Inferior parietal cortex (tissue), 1 donor: ENCODE measurements around the gene PHAF1.
"Not testable (repeated sequence)": the region's sequence is repeated elsewhere in the genome, so short reads cannot be mapped to it uniquely, and the experiment has no call there.

Experiments
- DNase-seq: peaks from one replicate; pipeline ENCODE4 v3.0.0-alpha.2; 2016; ENCODE audit errors: extremely low spot score

The PHAF1 gene

DNA sequence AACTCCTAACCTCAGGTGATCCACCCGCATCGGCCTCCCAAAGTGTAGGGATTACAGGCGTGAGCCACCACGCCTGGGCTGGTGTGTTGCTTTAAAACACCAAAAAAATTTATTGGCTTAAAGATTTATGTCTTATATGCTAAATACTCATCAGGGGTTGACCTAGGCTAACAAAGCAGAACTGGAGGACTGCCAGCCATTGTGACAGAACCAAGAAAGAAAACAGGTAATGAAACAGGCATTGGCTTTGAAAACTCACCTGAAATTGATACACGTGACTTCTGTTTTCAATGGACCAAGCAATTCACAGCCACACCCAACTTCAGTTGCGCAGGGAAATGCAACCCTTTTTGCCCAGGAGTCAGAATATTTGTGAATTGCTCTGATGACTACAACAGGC is 4.9 kb upstream of the PHAF1 start:
- no peak for DNase-seq

DNA sequence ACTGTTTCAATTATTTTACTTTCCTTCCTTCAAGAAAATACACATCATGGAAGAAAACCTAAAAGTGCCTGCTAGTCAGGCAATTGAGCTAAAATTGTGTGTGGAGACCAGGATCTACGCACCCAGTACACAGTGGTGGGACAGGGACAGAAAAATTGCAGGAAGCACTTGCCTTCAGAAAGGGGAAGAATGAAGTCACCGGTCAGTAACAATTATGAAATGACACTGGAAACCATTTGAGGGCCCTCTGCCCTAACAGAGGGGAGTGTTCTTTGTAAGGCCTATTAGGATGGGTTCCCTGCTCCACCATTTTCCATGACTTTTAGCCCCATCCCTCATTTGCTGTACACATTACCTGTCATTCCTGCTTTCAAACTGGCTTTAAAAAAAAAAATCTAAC is 4.5 kb upstream of the PHAF1 start:
- DNase-seq = no peak

DNA sequence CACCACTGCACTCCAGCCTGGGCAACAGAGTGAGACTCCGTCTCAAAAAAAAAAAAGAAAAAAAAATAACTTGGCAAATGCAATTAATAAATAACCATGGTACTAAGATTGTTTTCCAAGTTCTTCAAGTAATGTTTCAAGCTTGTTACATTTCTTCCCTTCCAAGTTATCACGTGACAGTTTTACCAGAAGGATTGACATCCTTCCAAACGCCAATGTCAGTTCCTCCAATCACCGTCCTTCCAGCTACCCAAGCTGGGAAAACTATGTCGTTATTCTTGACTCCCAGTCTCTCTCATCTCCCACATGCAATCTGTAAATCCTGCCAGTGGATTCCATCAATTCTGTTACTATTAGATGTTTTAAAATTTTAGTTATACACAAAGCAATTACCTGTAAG is 3.9 kb upstream of the PHAF1 start:
- DNase-seq = no peak

DNA sequence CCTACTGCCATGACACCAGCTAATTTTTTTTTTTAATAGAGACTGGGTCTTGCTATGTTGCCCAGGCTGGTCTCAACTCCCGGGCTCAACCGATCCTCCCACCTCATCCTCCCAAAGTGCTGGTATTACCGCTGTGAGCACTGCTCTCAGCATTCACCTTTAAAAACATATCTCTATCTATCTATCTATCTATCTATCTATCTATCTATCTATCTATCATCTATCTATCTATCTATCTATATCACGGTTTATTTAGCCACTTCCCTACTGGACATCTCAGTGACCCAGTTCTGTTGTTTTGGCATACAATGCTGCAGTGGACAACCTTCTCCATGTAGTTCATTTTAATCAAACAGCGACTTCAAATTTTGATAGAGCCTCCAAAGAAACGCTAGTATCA is 1.3 kb upstream of the PHAF1 start:
- DNase-seq = no peak

DNA sequence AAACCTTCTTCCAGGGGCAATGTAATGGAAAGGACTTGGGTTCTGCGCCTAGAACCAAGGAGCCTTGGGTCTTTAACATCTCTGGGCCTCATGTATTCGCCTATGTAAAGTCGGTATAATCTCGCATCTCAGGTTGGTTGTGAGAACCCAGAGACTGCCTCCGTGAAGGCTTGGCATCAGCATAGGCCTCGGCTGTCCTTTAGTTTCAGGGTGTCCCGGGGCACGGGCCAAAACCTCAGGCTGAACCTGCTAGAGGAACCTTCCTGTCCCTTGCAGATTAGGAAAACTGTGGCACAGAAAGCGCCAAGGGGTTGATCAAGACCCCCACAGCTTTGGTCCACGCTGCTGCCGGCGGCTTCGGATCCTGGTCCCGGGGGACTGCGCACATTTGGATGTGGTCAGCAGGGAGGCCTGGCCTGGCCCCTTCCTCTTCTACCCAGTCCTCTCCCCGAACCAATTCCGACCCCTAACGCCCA is 772 bp upstream of the PHAF1 start:
- no peak for DNase-seq

DNA sequence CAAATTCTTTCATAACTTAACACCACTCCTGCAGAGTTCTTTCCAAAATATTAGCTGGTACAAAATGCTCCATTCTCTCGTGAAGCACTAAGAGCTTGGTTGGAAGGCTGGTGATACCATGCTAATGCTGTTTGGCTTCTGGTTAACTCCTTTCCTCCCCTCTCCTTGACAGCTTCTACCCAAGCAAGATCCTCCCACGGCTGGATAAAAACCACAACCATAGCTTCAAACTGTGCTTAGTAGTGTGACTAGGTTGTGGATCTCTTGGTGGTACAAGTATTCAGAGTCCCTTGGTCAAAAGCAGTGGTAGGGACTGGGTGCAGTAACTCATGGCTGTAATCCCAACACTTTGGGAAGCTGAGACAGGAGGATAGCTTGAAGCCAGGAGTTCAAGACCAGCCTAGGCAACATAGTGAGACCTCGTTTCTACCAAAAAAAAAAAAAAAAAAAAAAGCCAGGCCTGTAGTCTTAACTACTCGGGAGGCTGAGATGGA is 2.3 kb downstream of the PHAF1 start:
- no peak for DNase-seq

DNA sequence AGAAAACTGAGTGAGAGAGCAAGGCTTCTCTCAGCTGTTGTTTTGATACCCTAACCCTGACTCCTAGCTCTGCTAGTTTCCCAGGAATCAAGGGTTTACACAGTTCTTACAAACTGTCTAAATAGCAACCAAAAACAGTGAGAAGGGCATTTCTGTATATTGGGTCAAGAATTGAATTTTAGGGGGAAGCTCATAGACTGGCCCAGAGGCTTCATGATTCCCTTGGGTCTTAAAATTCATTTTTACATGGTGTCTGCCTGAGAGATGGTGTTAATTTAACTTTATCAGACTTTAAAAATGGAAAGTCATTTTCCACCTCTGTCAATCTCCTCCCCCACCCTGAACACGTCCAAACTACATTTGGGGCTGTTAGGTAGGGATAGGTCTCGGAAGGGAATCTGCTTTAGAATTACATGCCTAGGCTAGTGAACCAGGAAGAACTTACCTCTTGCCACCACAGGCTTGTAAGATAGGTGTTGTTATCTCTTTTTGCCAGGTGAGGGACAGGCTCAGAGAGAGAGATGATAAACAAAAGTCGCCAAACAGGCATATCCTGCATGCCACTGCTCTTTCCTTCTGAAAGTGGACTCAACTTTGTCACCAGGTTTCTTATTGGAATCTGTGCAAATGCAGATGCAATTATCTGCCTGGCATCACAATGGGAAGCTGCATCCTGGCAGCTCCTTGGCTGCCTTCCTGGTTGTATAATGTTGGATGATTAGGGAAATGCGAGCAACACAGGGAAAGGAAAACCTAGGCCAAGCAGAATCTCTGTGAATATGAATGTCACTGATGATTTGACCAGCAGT is 3.1 kb downstream of the PHAF1 start:
- DNase-seq = no peak

DNA sequence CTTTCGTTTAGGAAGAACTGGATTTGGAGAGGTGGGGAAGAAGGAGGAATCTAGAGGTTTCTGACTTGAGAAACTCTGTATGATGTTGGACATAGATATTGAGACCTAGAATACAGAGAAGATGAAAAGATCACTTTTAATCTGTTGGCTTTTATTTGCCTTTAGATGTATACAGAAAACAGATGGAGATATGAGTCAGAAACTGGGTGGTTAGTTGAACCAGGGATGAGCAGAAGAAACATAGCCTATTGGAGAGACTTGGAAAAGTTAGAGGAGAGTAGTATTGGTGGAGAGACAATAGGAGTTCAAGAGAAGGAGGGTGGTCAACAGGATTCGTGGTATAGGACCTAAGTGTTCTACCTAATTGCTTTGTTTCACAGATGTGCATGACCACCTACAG is 5.1 kb downstream of the PHAF1 start:
- DNase-seq = no peak

DNA sequence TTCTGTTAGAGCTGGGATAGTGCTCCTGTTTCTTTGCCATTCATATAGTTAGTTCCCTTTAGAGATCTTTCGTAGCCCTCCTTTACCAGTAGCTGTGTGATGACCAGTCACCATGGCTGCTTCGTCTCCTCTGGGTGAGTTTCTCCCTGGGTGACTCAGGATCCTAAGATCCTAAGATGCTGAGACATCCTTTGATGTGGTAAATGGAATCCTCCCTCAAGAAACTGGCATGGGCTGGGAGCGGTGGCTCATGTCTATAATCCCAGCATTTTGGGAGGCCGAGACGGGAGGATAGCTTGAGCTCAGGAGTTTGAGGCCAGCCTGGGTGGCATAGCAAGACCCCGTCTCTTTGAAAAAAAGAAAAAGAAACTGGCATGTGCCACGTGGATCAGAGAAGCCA is 5.9 kb downstream of the PHAF1 start:
- DNase-seq = no peak

DNA sequence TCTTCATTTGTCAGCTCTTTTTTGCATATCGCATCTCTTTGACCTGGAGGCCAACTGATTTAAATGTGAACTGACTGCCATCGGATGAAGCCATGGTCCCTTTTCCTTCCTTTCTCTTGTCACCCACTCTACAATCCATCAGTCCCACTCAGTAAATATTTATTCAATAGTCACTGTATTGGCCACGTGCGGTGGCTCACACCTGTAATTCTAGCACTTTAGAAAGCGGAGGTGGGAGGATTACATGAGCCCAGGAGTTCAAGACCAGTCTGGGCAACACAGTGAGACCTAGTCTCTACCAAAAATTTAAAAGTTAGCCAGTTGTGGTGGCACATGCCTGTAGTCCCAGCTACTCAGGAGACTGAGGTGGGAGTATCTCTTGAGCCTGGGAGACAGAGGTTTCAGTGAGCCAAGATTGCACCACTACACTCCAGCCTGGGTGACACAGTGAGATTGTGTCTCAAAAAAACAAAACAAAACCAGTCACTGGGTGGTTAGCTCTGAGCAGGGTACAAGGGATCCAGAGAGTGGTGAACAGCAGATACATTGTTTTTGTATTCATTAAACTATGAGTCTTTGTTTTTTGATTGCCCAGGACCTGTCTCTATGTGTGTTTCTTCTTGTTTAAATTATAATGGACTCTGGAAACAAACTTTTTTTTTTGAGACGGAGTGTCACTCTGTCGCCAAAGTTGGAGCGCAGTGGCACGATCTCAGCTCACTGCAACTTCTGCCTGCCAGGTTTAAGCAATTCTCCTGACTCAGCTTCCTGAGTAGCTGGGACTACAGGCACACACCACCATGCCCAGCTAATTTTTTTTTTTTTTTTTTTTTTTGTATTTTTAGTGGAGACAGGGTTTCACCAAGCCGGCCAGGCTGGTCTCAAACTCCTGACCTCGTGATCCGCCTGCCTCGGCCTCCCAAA is 6.9 kb downstream of the PHAF1 start:
- no peak for DNase-seq

DNA sequence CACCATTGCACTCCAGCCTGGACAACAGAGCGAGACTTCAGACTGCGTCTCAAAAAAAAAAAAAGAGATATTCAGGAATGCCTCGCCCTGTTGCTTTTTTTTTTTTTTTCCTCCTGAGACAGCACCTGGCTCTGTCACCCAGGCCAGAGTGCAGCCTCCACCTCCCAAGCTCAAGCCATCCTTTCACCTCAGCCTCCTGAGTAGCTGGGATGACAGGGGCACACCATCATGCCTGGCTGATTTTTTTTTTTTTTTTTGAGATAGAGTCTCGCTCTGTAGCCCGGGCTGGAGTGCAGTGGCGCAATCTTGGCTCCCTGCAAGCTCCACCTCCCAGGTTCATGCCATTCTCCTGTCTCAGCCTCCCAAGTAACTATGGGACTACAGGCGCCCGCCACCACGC is 8.0 kb downstream of the PHAF1 start:
- DNase-seq = no peak

DNA sequence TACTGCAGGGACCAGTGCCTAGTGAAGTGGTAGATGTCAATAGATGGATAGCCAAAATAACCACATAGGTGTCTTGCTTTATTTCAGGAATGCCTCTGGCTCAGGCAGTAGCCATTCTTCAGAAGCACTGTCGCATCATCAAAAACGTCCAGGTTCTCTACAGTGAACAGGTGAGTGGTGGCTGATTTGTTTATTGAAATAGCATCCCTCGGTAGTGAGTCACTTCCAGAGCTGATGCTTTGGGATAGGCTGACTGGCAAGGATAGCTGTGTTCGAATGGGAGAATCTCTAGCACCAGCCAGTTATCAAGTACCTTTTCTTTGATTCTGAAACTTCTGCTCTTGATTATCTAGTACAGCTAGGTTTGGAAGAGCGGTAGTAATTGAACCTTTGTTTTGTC is 10.3 kb downstream of the PHAF1 start:
- DNase-seq = no peak

DNA sequence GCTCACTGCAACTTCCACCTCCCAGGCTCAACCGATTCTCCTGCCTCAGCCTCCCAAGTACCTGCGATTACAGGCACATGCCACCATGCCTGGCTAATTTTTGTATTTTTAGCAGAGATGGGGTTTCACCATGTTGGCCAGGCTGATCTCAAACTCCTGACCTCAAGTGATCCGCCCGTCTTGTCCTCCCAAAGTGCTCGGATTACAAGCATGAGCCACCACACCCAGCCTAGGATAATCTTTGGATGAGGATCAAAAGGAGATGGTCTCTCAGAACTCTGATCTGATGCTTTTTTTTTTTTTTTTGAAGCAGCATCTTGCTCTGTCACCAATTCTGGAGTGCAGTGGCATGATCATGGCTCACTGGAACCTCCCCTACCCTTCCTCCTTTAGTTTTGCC is 13.1 kb downstream of the PHAF1 start:
- DNase-seq = not testable (repeated sequence)

DNA sequence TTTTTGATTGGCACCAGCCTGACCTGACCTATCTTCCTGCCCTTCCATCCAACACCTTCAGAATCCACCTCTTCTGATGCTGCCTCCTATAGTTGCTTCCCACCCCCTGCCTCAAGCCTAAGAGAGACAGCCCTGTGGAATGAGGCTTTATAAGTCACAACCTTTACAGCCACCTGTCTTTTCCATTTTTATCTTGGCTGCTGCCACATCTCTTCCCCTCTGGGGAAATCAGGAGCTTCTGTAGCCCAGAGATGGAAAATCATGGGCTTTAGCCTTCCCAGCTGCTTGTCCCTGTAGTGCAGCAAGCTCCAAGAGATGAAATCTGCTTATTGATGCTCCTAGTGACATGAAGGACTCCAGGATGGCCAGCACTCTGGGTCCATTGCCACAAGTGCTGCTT is 18.7 kb downstream of the PHAF1 start:
- no peak for DNase-seq

DNA sequence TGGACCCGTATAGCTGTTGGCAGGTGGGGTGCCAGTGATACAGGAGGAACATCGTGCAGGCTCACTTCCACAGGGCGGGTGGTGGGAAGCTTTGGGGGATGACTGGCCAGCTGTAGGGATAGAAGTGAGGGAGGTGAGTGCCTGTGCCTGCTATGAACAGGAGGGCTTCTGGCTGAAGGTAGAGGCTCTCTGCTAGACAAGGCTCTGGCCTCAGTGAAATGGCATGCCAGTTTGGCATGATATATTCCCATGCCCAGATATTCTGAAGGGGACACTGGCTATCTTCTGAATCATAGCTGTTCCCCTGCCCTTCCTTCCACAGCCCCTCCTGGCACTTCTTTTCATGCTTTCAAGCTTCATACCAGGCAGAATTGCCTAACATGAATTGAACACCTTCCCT is 19.1 kb downstream of the PHAF1 start:
- no peak for DNase-seq

DNA sequence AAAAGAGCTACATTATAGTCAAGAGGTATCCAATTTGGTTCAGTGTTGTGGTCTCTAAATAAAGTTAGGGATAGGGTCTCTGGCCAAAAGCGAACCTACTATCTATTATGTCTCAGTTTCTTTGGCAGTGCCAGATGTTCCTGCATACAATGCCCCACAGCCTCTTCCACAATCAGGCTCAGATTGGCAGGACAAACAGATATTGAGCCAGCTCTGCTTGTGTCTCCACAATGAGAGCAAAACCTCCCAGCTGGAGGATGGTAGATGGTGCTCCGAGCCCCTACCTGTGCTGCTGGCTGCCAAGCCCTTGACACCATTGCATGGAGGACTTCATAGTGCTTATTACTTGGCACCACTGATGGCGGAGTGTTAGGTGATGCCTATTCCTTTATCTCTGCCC is 19.7 kb downstream of the PHAF1 start:
- DNase-seq = no peak

DNA sequence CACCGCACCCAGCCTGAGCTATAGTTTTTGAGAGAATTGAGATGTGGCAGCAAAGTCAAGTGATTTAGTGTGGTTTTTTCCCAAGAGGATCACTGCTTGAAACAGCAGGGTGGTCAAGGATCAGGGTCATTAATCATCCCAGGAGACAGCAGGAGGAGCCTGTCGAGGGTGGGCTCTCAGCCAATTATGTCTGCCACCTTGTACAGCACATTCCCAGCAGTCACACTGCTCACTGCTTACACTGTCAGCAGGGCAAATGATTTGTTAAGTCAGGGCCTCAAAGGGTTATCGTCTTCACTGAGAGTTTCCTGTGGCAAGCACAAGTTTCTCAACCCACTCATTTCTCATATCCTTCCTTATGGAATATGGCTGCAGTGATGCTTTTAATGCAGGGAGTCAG is 27.9 kb downstream of the PHAF1 start:
- no peak for DNase-seq

DNA sequence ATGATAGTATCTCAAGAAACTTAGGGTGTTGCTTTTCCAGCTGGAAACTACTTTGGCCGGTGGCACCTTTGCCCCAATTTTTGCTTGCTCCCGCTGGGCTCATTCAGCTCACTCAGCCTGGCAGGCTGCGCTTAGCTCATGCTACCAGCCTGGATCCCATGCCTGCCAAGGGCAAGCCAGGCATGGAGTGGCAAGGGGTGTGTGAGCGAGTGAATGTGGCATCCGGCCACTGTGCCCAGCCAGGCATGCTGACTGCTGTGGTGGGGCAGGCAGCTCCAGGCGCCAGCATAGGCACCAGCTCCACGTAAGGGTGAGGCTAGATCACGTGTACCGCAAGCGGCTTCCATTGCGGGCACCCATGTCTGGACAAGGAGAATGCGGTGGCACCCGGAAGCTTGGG is 31.6 kb downstream of the PHAF1 start:
- no peak for DNase-seq

DNA sequence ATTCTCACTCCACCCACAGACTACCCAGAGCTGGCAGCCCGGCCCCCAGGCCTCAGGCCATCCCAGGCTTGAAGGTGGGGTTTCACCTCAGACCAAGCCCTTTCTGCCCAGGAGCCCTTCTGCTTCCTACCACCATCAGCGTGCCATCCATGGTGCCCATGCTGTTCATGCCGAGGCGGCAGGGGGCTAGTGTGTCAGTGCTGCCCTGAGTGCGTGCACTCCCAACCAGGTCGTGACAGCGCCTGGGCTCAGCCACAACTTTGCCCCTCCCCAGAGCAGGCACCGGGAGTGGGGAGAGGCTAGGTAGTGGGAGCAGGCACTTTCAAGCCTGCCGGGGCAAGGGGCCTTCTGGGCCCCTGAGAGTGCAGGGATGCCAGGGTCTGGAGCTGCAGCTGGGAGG is 32.6 kb downstream of the PHAF1 start:
- no peak for DNase-seq

DNA sequence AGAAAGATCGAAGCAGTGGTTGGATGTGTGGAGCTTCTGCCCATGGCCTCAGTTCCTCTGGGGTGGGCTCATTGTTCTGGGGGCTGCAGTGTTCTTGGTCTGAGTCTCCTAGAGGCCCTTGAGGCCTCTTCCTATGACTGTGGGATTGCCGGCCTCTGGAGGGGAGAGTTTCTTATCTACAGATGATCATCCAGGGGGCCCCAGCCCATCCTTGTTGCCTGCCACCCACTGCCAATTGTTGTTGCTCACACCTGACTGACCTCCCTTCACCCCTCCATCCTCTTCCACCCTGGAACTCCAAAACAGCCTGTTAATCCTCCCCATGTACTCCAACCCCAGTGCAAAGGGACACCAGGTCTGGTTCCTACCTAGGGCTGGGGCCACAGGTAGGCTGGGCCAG is 35.2 kb downstream of the PHAF1 start:
- DNase-seq = no peak

DNA sequence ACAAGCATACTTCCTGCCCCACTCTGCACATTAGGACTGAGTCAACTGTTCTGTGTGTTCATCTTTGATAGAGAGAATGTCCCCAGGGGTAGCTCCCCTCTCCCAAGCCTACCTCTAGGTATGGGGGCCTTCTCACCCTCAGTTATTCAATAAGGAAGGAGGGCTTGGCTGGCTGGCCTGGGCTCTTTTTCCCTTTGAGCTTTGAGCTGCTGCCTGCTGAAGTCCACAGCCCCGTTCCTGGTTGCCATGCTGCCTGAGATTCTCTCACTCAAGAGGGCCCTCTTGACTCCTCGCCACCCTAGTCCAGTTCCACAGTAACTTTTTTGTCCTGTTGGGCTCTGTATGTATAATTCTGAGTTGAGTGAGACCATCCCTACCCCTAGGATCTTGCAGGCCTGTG is 36.0 kb downstream of the PHAF1 start:
- no peak for DNase-seq

DNA sequence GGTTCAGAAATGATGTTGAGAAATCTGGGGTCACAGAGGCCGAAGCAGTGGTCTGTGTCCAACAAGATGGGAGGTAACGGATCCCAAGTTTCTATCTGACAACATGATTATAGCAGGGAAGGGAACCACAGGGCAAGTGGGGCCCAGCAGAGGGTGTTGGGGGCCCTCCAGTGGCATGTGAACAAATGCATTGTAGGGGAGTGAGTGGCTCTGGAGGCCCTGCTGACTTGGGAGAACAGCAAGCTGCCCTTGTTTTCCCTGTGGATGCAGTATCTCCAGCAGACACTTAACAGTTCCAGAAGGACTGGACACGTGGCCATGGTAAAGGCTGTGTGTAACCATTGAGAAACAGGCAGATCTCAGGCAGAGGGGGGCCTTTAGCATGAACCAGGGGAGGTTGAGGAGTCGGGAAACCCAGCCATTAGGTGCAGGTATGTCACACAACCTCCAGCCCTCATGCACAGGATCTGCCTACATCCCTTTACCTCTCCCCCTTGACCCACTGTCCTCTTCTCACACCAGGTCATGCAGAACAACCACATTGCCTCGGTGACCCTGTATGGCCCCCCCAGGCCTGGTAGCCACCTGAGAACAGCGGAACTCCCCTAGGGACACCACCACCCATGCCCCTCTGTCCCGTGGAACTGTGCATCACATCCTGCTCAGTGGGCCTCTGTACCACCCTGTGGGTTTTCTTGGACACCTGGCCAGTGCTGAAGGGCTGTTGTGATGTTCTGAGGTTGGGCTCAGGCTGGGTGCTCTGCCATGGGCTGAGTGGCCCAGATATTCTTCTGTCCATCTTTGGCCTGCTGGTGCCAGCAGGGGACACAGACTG is 37.0 kb downstream of the PHAF1 start:
- no peak for DNase-seq
